CD8-positive, alpha-beta memory T cell (primary cell): ENCODE data around the gene TRIM43B. TPM values are rescaled to one million over a fixed set of nuclear protein-coding genes. Genes with fewer than 3 reads are reported as not detected.
"Not testable (repeated sequence)": the region's sequence is repeated elsewhere in the genome, so short reads cannot be mapped to it uniquely, and the experiment has no call there.

Experiments used
- CTCF ChIA-PET: fragments of 350-600 bp; sonication (Branson Sonifier 250); formaldehyde crosslinking; loops from one replicate; lab custom pipeline; 2021; ENCODE audit warnings: antibody characterized with exemption; lab: Charles Lee
- POLR2A ChIA-PET: fragments of 350-600 bp; sonication (Branson Sonifier 250); formaldehyde crosslinking; loops from one replicate; lab custom pipeline; 2021; ENCODE audit warnings: antibody characterized with exemption; lab: Charles Lee
- DNase-seq, 5 donors: peaks; one replicate each; pipeline versions ENCODE4 v3.0.0 to v3.0.0-alpha.2; 2020 to 2022; ENCODE audit warnings: mixed read lengths in 1 of 5
- H3K27ac ChIP-seq: one replicate; pipeline ENCODE4 v1.7.0; 2013; ENCODE audit warnings: low read depth, mild to moderate bottlenecking, low read length, moderate library complexity
- H3K27me3 ChIP-seq: 2 replicates; pipeline ENCODE4 v1.7.0; 2013; ENCODE audit warnings: low read length, mild to moderate bottlenecking; ENCODE audit not compliant: insufficient read depth, poor library complexity, severe bottlenecking
- H3K36me3 ChIP-seq: 2 replicates; pipeline ENCODE4 v1.7.0; 2013; ENCODE audit warnings: mild to moderate bottlenecking, low read length, moderate library complexity; ENCODE audit not compliant: insufficient read depth
- H3K4me1 ChIP-seq: 2 replicates; pipeline ENCODE4 v1.7.0; 2013; ENCODE audit warnings: mild to moderate bottlenecking, low read length, moderate library complexity; ENCODE audit not compliant: insufficient read depth
- H3K4me3 ChIP-seq: 2 replicates; pipeline ENCODE4 v1.7.0; 2013; ENCODE audit warnings: mild to moderate bottlenecking, low read length
- H3K9me3 ChIP-seq: 2 replicates; pipeline ENCODE4 v1.7.0; 2013; ENCODE audit warnings: mild to moderate bottlenecking, low read length
- H3K27ac Mint-ChIP-seq, 8 donors: one replicate each; pipeline ENCODE4 v1.8.0; 2020 to 2021; ENCODE audit warnings: mixed read lengths in 8 of 8, mild to moderate bottlenecking in 6 of 8, inconsistent platforms in 3 of 8, moderate library complexity in 3 of 8
- H3K27me3 Mint-ChIP-seq, 2 donors: one replicate each; pipeline ENCODE4 v1.8.0; 2020 to 2021; ENCODE audit warnings: mixed read lengths in 2 of 2, mild to moderate bottlenecking in 1 of 2, moderate library complexity in 1 of 2
- H3K36me3 Mint-ChIP-seq, 3 donors: one replicate each; pipeline ENCODE4 v1.8.0; 2020 to 2021; ENCODE audit warnings: mixed read lengths in 3 of 3, inconsistent platforms in 1 of 3, mild to moderate bottlenecking in 1 of 3
- H3K4me1 Mint-ChIP-seq, 3 donors: one replicate each; pipeline ENCODE4 v1.8.0; 2020 to 2021; ENCODE audit warnings: mixed read lengths in 3 of 3, inconsistent platforms in 1 of 3, mild to moderate bottlenecking in 1 of 3
- H3K4me3 Mint-ChIP-seq, 7 donors: one replicate each; pipeline ENCODE4 v1.8.0; 2020 to 2021; ENCODE audit warnings: mixed read lengths in 7 of 7, mild to moderate bottlenecking in 6 of 7, moderate library complexity in 4 of 7, inconsistent platforms in 2 of 7
- H3K9me3 Mint-ChIP-seq, 5 donors: one replicate each; pipeline ENCODE4 v1.8.0; 2020 to 2022; ENCODE audit warnings: mixed read lengths in 5 of 5, mild to moderate bottlenecking in 3 of 5, moderate library complexity in 2 of 5, inconsistent platforms in 1 of 5
- polyA plus RNA-seq: library from polyadenylated mRNA; unstranded; fragments of 300-500 nt; fragmentation: Illumina TruSeq; gene quantifications from one replicate; pipeline ENCODE4 v1.2.3, GENCODE V29; 2021
- total RNA-seq, 2 experiments: library from RNA; stranded (reverse); gene quantifications; one replicate each; pipeline ENCODE4 v1.2.3, GENCODE V29; 2021

The TRIM43B gene
- total and polyA plus RNA-seq, 3 experiments from 2014 or later: not detected

DNA sequence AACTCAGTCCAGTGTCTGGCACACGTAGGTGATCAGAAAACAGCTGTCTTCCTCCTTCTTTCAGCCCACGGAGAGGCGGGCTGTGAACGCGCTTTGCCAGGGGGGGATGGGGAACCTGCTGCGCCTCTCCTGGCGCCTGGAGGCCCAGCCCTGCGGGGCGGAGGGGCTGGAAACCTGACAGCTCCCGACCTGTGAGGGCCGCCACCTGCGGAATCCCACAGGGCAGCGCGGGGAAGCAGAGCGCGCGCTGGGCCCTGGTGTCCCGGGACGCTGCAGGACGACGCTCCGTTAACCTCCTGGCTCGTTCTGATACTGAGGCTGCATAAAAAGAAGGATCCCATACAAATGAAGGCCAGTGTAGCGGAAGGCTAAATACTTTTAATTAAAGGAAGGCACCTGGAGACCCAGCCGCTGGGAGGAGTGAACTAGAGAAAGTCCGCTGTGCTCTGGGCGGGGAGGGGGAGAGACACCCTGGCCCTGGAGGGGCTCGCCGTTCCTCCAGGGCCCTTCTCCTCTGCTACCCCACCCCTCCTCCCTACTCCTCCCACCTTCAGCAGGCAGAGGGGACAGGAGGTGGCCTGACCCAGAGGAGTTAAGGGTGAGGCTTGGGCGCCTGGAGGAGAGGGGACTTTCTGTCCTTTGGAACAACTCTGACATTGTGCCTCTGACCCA is 57.2 kb downstream of the TRIM43B start:
- POLR2A ChIA-PET, H3K9me3 Mint-ChIP-seq, H3K27me3 Mint-ChIP-seq, H3K9me3 ChIP-seq, H3K27ac Mint-ChIP-seq, H3K27me3 ChIP-seq, H3K4me1 Mint-ChIP-seq, H3K4me3 ChIP-seq, H3K4me3 Mint-ChIP-seq, DNase-seq, H3K36me3 Mint-ChIP-seq, H3K36me3 ChIP-seq, H3K4me1 ChIP-seq, H3K27ac ChIP-seq, CTCF ChIA-PET: not testable (repeated sequence)

Other genes starting within 250 kb of the TRIM43B start
- gene PROM2, start 210.3 kb downstream of the TRIM43B start, total RNA-seq: under 1 TPM; 0.18 to 0.46 TPM
- not detected for gene PROM2, start 210.3 kb downstream of the TRIM43B start, polyA plus RNA-seq
- gene KCNIP3, start 187.4 kb downstream of the TRIM43B start, total RNA-seq: not detected
- gene KCNIP3, start 187.4 kb downstream of the TRIM43B start, polyA plus RNA-seq: not detected
- gene FAHD2A, start 82.0 kb downstream of the TRIM43B start, total RNA-seq: 10 to 100 TPM; 28.8 to 32.3 TPM
- gene FAHD2A, start 82.0 kb downstream of the TRIM43B start, polyA plus RNA-seq: 20.0 TPM
- not detected for gene TRIM43, start 107.2 kb upstream of the TRIM43B start, total RNA-seq
- gene TRIM43, start 107.2 kb upstream of the TRIM43B start, polyA plus RNA-seq: not detected